Right lobe of liver (tissue), 4 donors: ENCODE data around the gene CACHD1.

Experiments
- POLR2A ChIP-seq: fragments of 450-650 bp; IDR thresholded peaks from one replicate; pipeline ENCODE4 v1.6.1; 2017; ENCODE audit warnings: antibody characterized with exemption, mild to moderate bottlenecking
- TF ChIP-seq, protein P1 (sequence below), 4 donors: fragments of 200-600 bp in 3 of 4; fragments of 450-650 bp in 1 of 4; IDR thresholded peaks; one replicate each; pipeline versions ENCODE4 v1.5.1 to v1.8.0; 2016 to 2022; ENCODE audit warnings: antibody characterized with exemption in 4 of 4, mild to moderate bottlenecking in 2 of 4
- donor health status: DM: no; HTN: no; CAD: no.
- donor health status: DM: no; HTN: no; CAD: no.
- donor health status: DM: no; HTN: yes; CAD: no.

DNA sequence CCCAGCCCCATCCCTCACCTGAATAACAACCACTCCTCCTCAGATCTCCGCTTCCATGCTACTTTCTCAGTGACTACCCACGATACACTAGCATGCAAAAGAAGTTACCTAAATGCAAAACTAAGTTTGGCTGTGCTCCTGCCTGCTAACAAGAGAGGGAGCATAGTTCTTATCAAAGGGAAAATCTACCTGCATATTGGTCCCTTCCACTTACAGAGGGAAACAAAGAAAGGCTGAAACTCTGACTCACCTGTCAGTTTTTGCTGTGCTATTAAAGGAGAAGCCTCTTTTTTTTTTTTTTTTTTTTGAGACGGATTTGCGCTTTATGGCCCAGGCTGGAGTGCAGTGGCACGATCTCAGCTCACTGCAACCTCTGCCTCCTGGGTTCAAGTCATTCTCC is 231.1 kb downstream of the CACHD1 start:
- TF ChIP-seq, protein P1, sequence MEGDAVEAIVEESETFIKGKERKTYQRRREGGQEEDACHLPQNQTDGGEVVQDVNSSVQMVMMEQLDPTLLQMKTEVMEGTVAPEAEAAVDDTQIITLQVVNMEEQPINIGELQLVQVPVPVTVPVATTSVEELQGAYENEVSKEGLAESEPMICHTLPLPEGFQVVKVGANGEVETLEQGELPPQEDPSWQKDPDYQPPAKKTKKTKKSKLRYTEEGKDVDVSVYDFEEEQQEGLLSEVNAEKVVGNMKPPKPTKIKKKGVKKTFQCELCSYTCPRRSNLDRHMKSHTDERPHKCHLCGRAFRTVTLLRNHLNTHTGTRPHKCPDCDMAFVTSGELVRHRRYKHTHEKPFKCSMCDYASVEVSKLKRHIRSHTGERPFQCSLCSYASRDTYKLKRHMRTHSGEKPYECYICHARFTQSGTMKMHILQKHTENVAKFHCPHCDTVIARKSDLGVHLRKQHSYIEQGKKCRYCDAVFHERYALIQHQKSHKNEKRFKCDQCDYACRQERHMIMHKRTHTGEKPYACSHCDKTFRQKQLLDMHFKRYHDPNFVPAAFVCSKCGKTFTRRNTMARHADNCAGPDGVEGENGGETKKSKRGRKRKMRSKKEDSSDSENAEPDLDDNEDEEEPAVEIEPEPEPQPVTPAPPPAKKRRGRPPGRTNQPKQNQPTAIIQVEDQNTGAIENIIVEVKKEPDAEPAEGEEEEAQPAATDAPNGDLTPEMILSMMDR (IDR thresholded peaks at IDR 0.05), result no peak
- no peak for TF ChIP-seq POLR2A
